ENCODE results near the gene FADS2. TPM values are rescaled to one million over a fixed set of nuclear protein-coding genes. Genes with fewer than 3 reads are reported as not detected.

The FADS2 gene
- total RNA-seq, 2 experiments from 2014 or later: 0.95 to 2.8 TPM

DNA sequence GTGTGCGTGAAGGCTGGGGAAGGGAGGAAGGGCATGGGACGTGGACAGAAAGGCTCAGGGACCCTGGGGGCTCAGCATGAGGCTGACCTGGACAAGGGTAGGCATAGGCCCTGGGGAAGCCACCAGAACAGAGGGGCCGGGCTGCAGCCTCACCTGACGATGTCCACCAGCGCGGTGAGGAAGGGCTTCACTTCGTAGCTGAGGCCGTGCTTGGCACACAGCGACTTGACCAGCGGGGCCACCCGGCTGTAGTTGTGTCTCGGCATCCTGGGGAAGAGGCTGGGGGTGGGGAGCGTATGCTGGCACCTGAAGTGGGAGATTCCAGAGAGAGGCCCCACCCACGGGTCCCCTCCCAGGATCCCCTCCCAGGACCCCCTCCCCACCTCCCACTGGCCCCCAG, 47.6 kb downstream of the FADS2 start:
- no peak for TF ChIP-seq CTCF (conservative IDR thresholded peaks at IDR 0.05; ENCODE audit: low read length)
- TF ChIP-seq EZH2phosphoT487 (IDR thresholded peaks at IDR 0.05; ENCODE audit: borderline replicate concordance, low read depth, low read length): no peak
- Histone ChIP-seq H4K20me1 (ENCODE audit: insufficient read depth, low read length) (no peaks in the 10 kb centered on the region), H3K4me2 (ENCODE audit: low read length) (no peak overlapping the region), H3K4me1 (ENCODE audit: insufficient read depth, low read length, poor library complexity, severe bottlenecking) (peaks cover 29% of the 10 kb centered on the region), H3K27ac (ENCODE audit: low read depth, low read length, poor library complexity, severe bottlenecking) (no peak overlapping the region), H2AFZ (ENCODE audit: low read length) (no peak overlapping the region), H3K9me2 (ENCODE audit: insufficient read depth, low read length) (no peaks in the 10 kb centered on the region), H3K79me2 (ENCODE audit: insufficient read depth, low read depth, low read length) (peaks cover 15% of the 10 kb centered on the region; the same call in 1 of the 2 replicates), H3K4me3 (ENCODE audit: low read depth, low read length, poor library complexity, severe bottlenecking) (no peak overlapping the region), H3K9me3 (ENCODE audit: low read length) (no peaks in the 10 kb centered on the region), H3K36me3 (ENCODE audit: insufficient read depth, low read length) (peaks cover 29% of the 10 kb centered on the region; the same call in 1 of the 2 replicates)
- CTCF ChIA-PET (ENCODE audit: unreplicated experiment): no interaction called here
- no TSS peak for BruUV-seq (replicated peaks)
- DNase-seq (ENCODE audit: low spot score): no peak
- intact Hi-C loops (cut with micrococcal nuclease; ENCODE audit: unreplicated experiment): no loop called here
- POLR2A ChIA-PET: no interaction called here

DNA sequence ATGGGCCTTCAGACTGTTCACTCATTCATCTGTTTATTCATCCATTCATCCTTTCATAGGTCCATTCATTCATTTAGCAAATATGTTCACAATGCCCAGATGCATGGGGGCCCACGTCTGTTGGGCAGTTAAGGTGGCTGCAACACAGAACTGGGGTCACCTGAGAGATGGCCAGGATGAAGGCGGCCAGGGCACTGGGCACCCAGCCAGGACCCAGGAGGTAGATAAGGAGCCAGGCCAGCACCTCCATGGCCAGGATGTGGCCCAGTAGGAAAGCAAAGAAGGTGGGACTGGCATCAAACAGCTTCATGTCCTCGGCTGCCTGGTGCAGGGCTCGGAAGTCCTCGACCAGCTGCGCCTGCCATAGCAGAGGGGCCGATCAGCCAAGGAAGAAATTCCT, 51.1 kb downstream of the FADS2 start:
- Histone ChIP-seq H3K4me3 (ENCODE audit: low read depth, low read length, poor library complexity, severe bottlenecking) (peak overlapping the region; percentile 85), H3K36me3 (ENCODE audit: insufficient read depth, low read length) (peaks cover 29% of the 10 kb centered on the region; the same call in 1 of the 2 replicates), H3K4me1 (ENCODE audit: insufficient read depth, low read length, poor library complexity, severe bottlenecking) (peaks cover 55% of the 10 kb centered on the region), H3K27ac (ENCODE audit: low read depth, low read length, poor library complexity, severe bottlenecking) (peak overlapping the region; percentile 94), H3K79me2 (ENCODE audit: insufficient read depth, low read depth, low read length) (peaks cover 15% of the 10 kb centered on the region; the same call in 1 of the 2 replicates), H3K4me2 (ENCODE audit: low read length) (peak overlapping the region; percentile 97), H3K9me2 (ENCODE audit: insufficient read depth, low read length) (no peaks in the 10 kb centered on the region), H2AFZ (ENCODE audit: low read length) (peak overlapping the region; percentile 45; the same call in 1 of the 2 replicates), H3K9me3 (ENCODE audit: low read length) (no peaks in the 10 kb centered on the region), H4K20me1 (ENCODE audit: insufficient read depth, low read length) (no peaks in the 10 kb centered on the region)
- BruUV-seq (replicated peaks): no TSS peak
- POLR2A ChIA-PET: interaction anchor here (0.6 to 2.4 kb wide), 5 partner anchors 14 to 86 kb away, joined by 3 to 11 read pairs (median 8); no protein-coding TSS in a partner anchor
- no peak for TF ChIP-seq EZH2phosphoT487 (IDR thresholded peaks at IDR 0.05; ENCODE audit: borderline replicate concordance, low read depth, low read length)
- no peak for TF ChIP-seq CTCF (conservative IDR thresholded peaks at IDR 0.05; ENCODE audit: low read length)
- intact Hi-C loops (cut with micrococcal nuclease; ENCODE audit: unreplicated experiment): no loop called here
- CTCF ChIA-PET (ENCODE audit: unreplicated experiment): interaction anchor here (0.6 to 2.7 kb wide), 3 partner anchors 9 to 83 kb away, joined by 3 to 13 read pairs (median 4); no protein-coding TSS in a partner anchor
- no peak for DNase-seq (ENCODE audit: low spot score)

- Histone ChIP-seq H4K20me1 (ENCODE audit: insufficient read depth, low read length) (no peaks in the 10 kb centered on the region), H3K4me2 (ENCODE audit: low read length) (peak overlapping the region; percentile 97), H3K4me1 (ENCODE audit: insufficient read depth, low read length, poor library complexity, severe bottlenecking) (peaks cover 63% of the 10 kb centered on the region), H3K36me3 (ENCODE audit: insufficient read depth, low read length) (peaks cover 29% of the 10 kb centered on the region; the same call in 1 of the 2 replicates), H3K27ac (ENCODE audit: low read depth, low read length, poor library complexity, severe bottlenecking) (peak overlapping the region; percentile 94), H2AFZ (ENCODE audit: low read length) (peak overlapping the region; percentile 45; the same call in 1 of the 2 replicates), H3K4me3 (ENCODE audit: low read depth, low read length, poor library complexity, severe bottlenecking) (peak overlapping the region; percentile 85), H3K9me2 (ENCODE audit: insufficient read depth, low read length) (no peaks in the 10 kb centered on the region), H3K79me2 (ENCODE audit: insufficient read depth, low read depth, low read length) (peaks cover 15% of the 10 kb centered on the region; the same call in 1 of the 2 replicates), H3K9me3 (ENCODE audit: low read length) (no peaks in the 10 kb centered on the region)
- DNase-seq (ENCODE audit: low spot score): peak; percentile 78
- ChIA-PET CTCF (ENCODE audit: unreplicated experiment) (interaction anchor here (2.7 kb wide), 1 partner anchor 19 kb away, joined by 13 read pairs; no protein-coding TSS in a partner anchor), POLR2A (interaction anchor here (0.7 to 2.4 kb wide), 7 partner anchors 10 to 260 kb away, joined by 3 to 11 read pairs (median 5); no protein-coding TSS in a partner anchor)
- TF ChIP-seq EZH2phosphoT487 (IDR thresholded peaks at IDR 0.05; ENCODE audit: borderline replicate concordance, low read depth, low read length): no peak
- TF ChIP-seq CTCF (conservative IDR thresholded peaks at IDR 0.05; ENCODE audit: low read length): no peak
- BruUV-seq (replicated peaks): TSS peak; percentile 66
- intact Hi-C loops (cut with micrococcal nuclease; ENCODE audit: unreplicated experiment): loop anchor here (1.0 kb wide), 1 partner anchor 11 kb away; the partner anchor contains the start of gene FADS3
These were observed 51.9 kb downstream of the FADS2 start for GRCh38 chr11:61880031-61880430.

All from OCI-LY7 (cell line).